GM18951 (cell line): ENCODE data around the gene FGF10.

Experiments used
- POLR2A ChIP-seq: IDR thresholded peaks from 4 replicates; pipeline ENCODE4 v1.6.1; 2011; ENCODE audit warnings: mild to moderate bottlenecking; ENCODE audit not compliant: insufficient read length, insufficient read depth; ENCODE audit errors: extremely low read depth
- in situ Hi-C: fragments of 300-500 bp; cut with MboI; formaldehyde crosslinking; loops from one replicate; pipeline ENCODE4 v1.12.0; 2022; ENCODE audit warnings: low sequenced_read_pairs, mixed read lengths, inconsistent platforms; ENCODE audit not compliant: unreplicated experiment

Gene FGF10

GRCh38 chr5:44382894-44383293 lies 6.3 kb downstream of the FGF10 start:
- in situ Hi-C loops = no loop called here
- no peak for TF ChIP-seq POLR2A

- no peak for TF ChIP-seq POLR2A
- in situ Hi-C loops = no loop called here
These were observed 12.2 kb downstream of the FGF10 start for GRCh38 chr5:44377057-44377456.

GRCh38 chr5:44372028-44372427 lies 17.2 kb downstream of the FGF10 start:
- in situ Hi-C loops = no loop called here
- no peak for TF ChIP-seq POLR2A

DNA sequence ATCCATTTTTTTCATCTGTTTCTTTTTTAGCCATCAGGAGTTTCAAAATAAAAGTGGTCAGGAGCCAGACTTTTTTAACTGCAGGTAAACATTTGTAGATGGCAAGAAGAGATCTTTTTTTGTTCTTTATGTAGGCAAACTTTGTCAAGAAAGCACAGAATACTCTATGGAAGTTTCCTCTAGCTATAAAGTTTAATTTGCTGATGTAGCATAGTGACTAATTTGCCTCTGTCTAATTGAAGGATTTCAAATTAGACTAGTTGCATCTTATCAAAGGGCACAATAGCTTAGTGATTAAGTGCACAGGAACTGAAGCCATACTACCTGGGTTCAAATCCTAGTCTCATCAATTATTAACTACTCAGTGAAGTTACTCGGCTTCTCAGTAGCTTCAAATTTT lies 22.0 kb downstream of the FGF10 start:
- in situ Hi-C loops = no loop called here
- no peak for TF ChIP-seq POLR2A

DNA sequence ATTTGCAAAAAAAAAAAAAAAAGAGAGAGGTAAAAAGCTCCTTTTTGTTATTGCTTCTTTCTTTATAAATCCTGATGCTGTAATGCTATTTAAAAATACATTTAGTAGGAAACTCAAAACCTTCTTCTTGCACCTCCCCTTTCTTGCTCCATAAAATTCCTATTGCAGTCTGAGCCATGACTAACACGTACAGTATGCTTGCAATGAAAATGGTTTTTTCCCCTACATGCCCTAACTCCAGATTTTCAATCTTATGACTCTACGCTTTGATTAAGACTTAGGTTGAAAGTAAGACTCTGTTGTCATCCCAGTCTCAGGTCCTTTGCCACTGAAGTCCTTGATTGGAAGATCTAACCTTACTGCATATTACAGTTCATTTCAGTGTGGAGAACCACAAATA lies 23.9 kb downstream of the FGF10 start:
- TF ChIP-seq POLR2A = no peak
- in situ Hi-C loops = no loop called here

GRCh38 chr5:44364097-44364496 lies 25.1 kb downstream of the FGF10 start:
- TF ChIP-seq POLR2A = no peak
- in situ Hi-C loops = no loop called here

GRCh38 chr5:44361342-44362001 lies 27.7 kb downstream of the FGF10 start:
- in situ Hi-C loops = no loop called here
- TF ChIP-seq POLR2A = no peak

DNA sequence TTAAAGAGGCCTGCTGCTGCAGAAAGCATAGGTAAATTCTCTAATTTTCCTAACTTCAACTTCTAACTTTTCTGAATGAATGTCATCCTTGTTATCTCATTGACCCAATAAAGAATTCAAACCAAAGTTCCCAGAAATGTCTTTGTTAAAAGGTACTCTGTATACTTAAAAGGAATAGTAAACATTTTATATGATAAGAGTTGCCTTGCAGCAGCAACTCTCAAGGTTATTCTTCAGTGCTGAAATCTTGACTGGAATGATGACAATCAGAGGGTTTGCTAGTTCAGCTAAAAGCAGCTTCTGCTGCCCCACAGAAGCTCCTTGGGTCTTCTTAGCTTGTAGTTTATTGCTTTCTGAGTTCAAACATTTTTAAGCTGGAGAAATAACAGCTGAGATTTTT lies 28.3 kb downstream of the FGF10 start:
- in situ Hi-C loops = no loop called here
- no peak for TF ChIP-seq POLR2A

GRCh38 chr5:44358421-44358820 lies 30.8 kb downstream of the FGF10 start:
- no peak for TF ChIP-seq POLR2A
- in situ Hi-C loops = no loop called here

GRCh38 chr5:44356231-44356630 lies 33.0 kb downstream of the FGF10 start:
- TF ChIP-seq POLR2A = no peak
- in situ Hi-C loops = no loop called here

DNA sequence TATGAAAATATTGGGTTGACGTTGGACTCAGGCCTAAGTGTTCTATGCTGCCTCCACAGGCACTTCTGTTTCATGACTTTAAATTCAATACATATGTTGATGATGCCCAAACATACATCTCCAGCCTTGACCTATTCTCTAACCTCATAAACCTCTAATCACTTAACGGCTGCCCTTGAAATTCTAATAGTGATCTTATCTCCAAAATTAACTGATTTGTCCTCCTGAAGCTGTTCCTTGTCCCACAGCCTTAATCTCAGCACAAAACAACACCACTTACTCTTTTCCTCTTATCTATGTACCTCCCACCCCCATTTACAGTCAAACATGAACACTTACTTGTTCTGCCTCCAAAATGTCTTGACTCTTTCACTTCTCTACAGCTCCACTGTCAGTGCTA lies 43.3 kb downstream of the FGF10 start:
- no peak for TF ChIP-seq POLR2A
- in situ Hi-C loops = no loop called here

DNA sequence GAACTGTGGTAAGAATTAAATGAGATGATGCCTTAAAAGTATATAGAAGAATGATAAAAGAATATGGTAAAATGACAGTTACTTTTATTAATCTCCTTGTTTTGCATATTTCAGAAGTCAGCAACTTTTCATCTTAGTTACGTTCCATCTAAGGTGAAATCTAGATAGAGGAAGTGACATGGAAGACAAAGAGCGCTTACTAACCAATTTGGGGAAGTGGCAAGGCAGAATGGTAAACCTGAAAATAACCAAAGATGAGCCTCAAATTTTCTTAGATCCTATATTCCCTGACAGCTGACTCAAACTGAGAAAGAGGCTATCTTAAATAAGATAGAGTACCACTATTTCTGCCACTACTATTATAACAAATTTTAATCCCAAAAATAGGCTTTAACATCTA lies 52.5 kb downstream of the FGF10 start:
- in situ Hi-C loops = no loop called here

DNA sequence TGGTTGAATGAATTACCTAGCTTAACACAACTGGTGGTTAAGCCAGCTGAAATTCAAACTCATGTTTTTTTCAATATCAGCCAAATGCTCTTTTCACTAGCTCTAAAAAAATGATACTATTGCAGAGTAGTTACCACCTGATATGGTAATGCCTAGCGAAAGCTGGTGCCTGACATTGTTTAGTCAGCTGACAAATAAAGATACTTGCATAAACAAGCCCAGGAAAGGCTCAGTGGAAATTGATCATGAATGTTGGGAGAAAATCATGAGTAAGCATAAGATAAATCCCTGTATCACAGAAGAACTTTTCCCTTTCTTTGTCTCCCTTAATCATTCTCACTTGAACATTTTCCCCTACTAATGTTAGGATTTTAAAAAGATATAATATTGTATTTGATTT lies 54.6 kb downstream of the FGF10 start:
- no peak for TF ChIP-seq POLR2A
- in situ Hi-C loops = no loop called here

More for the DNA sequence above, 52.5 kb downstream of the FGF10 start:
- TF ChIP-seq POLR2A = no peak

DNA sequence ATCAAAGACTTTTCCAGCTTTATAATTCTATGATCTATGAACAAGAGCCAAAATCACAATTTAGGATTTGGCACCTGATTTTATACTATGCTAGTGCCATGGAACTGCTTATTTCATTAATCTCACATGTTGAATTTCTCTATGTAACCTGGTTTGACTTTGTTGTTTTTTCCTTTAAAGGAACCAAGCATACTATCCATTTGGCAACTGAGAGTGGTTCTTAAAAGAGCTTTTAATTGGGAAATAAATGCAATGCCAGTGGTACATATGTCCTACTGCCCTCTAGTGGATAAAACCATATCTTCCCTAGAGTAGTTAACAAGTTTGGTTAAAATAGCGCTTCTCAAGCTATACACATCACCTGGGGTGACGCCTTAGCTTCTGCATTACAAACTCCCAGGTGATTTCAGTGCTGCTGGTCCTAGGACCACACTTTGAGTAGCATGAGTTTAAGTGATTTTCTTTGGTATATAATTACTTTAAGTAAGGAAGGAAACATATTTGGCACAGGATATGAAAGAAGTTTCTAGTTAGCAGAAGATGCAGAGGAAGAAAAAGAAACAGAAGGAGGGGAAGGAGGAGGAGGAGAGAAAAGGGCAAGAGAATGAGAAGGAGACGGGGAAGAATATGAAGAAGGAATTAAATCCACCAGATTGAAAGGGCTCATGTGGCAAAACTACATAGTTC lies 56.8 kb downstream of the FGF10 start:
- in situ Hi-C loops = no loop called here
- no peak for TF ChIP-seq POLR2A
